ENCODE data around the gene BCAR1. TPM values are rescaled to one million over a fixed set of nuclear protein-coding genes. Genes with fewer than 3 reads are reported as not detected.

BCAR1 gene
- total and polyA plus RNA-seq, 8 donors = 30.1 to 66.7 (median 48.9) TPM

DNA sequence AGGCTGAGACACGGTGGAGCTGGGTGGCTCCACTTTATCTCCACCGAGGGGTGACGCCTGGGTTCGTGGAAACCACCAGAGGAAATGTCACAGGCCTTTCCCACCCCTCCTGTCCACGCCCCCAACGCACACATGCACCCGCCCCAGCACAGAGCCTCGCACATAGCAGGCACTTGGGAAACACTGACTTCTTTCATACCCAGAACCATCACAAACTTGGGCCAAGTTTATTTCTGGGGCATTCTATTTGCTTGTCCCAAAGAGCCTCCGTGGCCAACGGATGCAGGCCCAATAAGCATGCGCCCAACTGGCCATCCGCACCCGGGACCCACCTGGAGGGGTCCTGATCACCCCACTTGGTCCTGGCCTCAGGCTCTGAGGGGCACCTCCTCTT lies 3.3 kb downstream of the BCAR1 start:
- Histone ChIP-seq H3K9me3 (no peaks in the 10 kb centered on the region), H3K4me1 (peaks cover 48 to 61% (median 54%) of the 10 kb centered on the region in 3 donors), H3K36me3 (no peaks in the 10 kb centered on the region), H3K4me3 (no peak overlapping the region), H3K27ac (peak overlapping the region in 3 of 4 donors; percentile 22 to 98 (median 95)), H3K27me3 (no peaks in the 10 kb centered on the region)
- ATAC-seq (no peak), DNase-seq (peak in 3 of 6 donors; percentile 27 to 59 (median 39)), FAIRE-seq (no peak)
- TF ChIP-seq, protein P1, sequence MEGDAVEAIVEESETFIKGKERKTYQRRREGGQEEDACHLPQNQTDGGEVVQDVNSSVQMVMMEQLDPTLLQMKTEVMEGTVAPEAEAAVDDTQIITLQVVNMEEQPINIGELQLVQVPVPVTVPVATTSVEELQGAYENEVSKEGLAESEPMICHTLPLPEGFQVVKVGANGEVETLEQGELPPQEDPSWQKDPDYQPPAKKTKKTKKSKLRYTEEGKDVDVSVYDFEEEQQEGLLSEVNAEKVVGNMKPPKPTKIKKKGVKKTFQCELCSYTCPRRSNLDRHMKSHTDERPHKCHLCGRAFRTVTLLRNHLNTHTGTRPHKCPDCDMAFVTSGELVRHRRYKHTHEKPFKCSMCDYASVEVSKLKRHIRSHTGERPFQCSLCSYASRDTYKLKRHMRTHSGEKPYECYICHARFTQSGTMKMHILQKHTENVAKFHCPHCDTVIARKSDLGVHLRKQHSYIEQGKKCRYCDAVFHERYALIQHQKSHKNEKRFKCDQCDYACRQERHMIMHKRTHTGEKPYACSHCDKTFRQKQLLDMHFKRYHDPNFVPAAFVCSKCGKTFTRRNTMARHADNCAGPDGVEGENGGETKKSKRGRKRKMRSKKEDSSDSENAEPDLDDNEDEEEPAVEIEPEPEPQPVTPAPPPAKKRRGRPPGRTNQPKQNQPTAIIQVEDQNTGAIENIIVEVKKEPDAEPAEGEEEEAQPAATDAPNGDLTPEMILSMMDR (IDR thresholded peaks at IDR 0.05) = no peak
- WGBS, 2 donors = 43 to 46% methylated on average over 13 of the region's 13 CpGs
- intact Hi-C loops (cut with DNase I) = no loop called here

DNA sequence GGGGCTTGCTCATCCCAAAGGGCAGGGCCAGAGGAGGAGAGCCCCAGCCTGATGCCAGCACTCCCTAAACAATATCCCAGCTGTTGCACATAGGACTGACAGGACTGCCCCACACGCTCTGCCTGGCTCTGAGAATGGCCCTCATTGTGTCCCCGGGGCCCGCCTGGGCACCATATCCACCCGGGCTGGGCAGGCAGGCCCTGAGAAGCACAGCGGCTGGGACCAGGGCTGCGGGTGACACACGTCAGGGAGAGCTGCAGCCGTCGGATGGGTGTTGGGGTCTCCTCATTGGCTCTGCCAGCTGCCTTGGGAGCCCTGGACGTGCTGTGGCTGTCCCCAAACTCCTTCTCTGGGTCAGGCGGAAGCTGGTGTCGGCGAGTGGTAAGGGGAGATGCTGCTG lies 4.2 kb downstream of the BCAR1 start:
- Histone ChIP-seq H3K27me3 (no peaks in the 10 kb centered on the region), H3K4me3 (no peak overlapping the region), H3K36me3 (peaks cover 0 to 5% (median 4%) of the 10 kb centered on the region in 3 donors), H3K27ac (peak overlapping the region in 3 of 4 donors; percentile 39 to 98 (median 95)), H3K4me1 (peaks cover 49 to 57% (median 52%) of the 10 kb centered on the region in 3 donors), H3K9me3 (no peaks in the 10 kb centered on the region)
- no peak for FAIRE-seq
- intact Hi-C loops (cut with DNase I) = no loop called here
- whole genome bisulfite sequencing, 2 donors = 73 to 79% methylated on average over 13 of the region's 13 CpGs
- ATAC-seq = no peak
- DNase-seq = peak in 4 of 6 donors; percentile 14 to 74 (median 52)
- TF ChIP-seq, protein P1 (IDR thresholded peaks at IDR 0.05) = no peak

DNA sequence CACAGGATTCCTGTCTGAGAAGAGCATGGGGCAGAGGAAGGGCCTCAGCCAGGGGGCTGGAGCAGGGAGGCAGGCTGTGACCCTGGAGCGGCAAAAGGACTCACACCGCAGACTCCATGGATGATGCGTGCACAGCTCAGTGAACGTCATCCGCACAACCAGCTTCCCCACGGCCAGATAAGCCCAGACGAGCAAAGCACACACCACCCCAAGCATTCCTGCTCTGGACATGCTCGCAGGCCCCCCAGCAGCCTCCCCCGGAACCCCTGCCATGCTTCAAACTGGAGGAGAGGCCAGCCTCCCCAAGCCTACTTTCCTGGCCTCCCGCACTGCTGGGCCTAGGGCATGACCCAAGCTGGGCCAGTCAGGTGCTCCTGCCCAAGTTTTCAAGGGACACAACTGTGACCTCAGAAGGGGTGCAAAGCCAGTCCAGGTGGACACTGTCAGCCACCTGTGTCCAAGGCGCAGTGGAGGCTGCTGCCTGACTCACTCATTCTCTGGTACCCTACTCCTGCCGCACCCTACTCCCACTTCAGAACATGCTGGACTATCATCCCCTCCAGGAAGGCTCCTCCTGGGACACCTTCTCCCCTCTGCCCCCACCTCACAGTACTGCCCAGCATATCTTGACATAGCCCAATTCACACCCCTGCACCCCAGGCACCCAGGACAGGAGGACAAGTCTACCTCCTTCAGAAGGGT lies 4.8 kb downstream of the BCAR1 start:
- 89 to 90% methylated on average over 12 of the region's 12 CpGs for WGBS, 2 donors
- Histone ChIP-seq H3K27ac (peak overlapping the region in 3 of 4 donors; percentile 39 to 98 (median 86)), H3K36me3 (peaks cover 0 to 11% (median 10%) of the 10 kb centered on the region in 3 donors), H3K27me3 (no peaks in the 10 kb centered on the region), H3K4me1 (peaks cover 48 to 52% (median 49%) of the 10 kb centered on the region in 3 donors), H3K4me3 (no peak overlapping the region), H3K9me3 (no peaks in the 10 kb centered on the region)
- no peak for FAIRE-seq
- TF ChIP-seq, protein P1 (IDR thresholded peaks at IDR 0.05) = no peak
- DNase-seq = peak in 3 of 6 donors; percentile 14 to 55 (median 40)
- ATAC-seq = no peak
- intact Hi-C loops (cut with DNase I) = no loop called here

DNA sequence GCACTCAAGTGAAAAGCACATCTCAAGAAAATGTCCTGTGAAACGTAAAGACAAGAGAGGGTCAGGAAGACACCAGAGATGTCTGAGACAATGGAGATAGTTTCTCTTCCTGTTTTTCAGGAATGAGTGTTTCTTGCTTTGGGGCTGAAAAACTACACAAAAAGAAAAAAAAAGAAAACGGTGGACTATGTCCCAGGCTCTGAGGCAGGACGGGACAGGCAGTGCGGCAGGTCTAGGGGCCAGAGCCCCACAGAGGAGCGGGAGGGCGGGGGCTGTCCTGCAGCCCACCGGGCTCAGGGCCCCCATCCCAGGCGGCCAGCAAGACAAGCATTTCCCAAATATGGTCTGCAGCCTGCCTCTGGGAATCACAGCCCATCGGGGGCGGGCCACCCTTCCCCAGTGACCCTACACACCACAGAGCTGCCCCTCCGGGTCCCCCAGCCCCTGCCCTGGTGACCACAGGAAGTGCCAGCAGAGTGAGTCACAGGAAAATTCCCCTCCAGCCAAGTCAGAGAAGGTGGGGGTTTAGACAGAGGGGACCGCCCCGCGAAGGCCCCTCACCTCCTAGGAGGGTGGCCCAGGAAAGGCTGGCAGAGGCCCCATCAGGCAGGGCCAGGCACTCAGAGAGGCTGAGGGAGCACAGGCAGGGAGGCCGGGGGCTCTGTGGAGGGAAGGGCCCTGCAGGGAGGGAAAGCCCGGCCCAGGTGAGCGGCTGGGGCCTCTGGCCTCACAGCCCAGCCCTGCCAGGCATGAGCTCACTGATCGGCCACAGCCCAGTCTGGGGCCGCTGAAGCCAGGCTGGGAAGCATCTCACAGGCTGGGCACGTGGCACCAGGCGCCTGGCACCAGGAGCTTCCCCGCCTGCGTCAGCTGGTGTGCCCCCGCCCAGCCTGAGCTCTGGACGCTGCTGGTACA lies 6.3 kb downstream of the BCAR1 start:
- 33 to 36% methylated on average over 25 of the region's 25 CpGs for WGBS, 2 donors
- ATAC-seq (peak; percentile 76 to 88 (median 83)), FAIRE-seq (no peak), DNase-seq (peak; percentile 83 to 98 (median 90))
- peaks cover 47 to 52% (median 49%) of the 10 kb centered on the region in 3 donors for H3K4me1 ChIP-seq
- H3K27ac ChIP-seq = peak overlapping the region; percentile 86 to 98 (median 92)
- no peaks in the 10 kb centered on the region for H3K9me3 ChIP-seq
- intact Hi-C loops (cut with DNase I) = no loop called here
- H3K4me3 ChIP-seq = no peak overlapping the region
- H3K27me3 ChIP-seq = no peaks in the 10 kb centered on the region
- H3K36me3 ChIP-seq = peaks cover 0 to 19% (median 12%) of the 10 kb centered on the region in 3 donors
- TF ChIP-seq, protein P1 (IDR thresholded peaks at IDR 0.05) = no peak

All from pancreas (tissue), 10 donors.